ENCODE measurements around the gene RUSC1. TPM values are rescaled to one million over a fixed set of nuclear protein-coding genes. Genes with fewer than 3 reads are reported as not detected.

The RUSC1 gene
- total RNA-seq, 3 donors from 2014 or later = 28.1 to 31.9 (median 30.2) TPM

Other genes starting within 250 kb of the RUSC1 start
- gene EFNA3, start 242.1 kb upstream of the RUSC1 start, total RNA-seq = 1 to 10 TPM in 2 of 3 donors, under 1 TPM in 1; 0.84 to 2.0 (median 1.1) TPM
- under 1 TPM; 0.30 to 0.61 (median 0.32) TPM for gene EFNA1, start 193.0 kb upstream of the RUSC1 start, total RNA-seq
- 10 to 100 TPM; 29.1 to 36.0 (median 33.5) TPM for gene SLC50A1, start 185.0 kb upstream of the RUSC1 start, total RNA-seq
- gene DPM3, start 180.4 kb upstream of the RUSC1 start, total RNA-seq = 10 to 100 TPM; 28.2 to 39.2 (median 33.0) TPM
- 100 to 1,000 TPM; 191 to 204 (median 193) TPM for gene KRTCAP2, start 147.6 kb upstream of the RUSC1 start, total RNA-seq
- 1 to 10 TPM; 3.5 to 4.4 (median 3.5) TPM for gene TRIM46, start 147.0 kb upstream of the RUSC1 start, total RNA-seq
- gene THBS3, start 113.0 kb upstream of the RUSC1 start, total RNA-seq = 1 to 10 TPM; 3.0 to 4.1 (median 3.7) TPM
- gene MTX1, start 112.2 kb upstream of the RUSC1 start, total RNA-seq = 10 to 100 TPM; 77.4 to 88.6 (median 77.7) TPM
- 10 to 100 TPM; 31.7 to 41.3 (median 39.8) TPM for gene ENTREP3, start 65.4 kb upstream of the RUSC1 start, total RNA-seq
- 100 to 1,000 TPM; 193 to 214 (median 208) TPM for gene SCAMP3, start 58.5 kb upstream of the RUSC1 start, total RNA-seq
- gene CLK2, start 47.4 kb upstream of the RUSC1 start, total RNA-seq = 10 to 100 TPM; 64.2 to 68.4 (median 66.3) TPM
- gene HCN3, start 43.4 kb upstream of the RUSC1 start, total RNA-seq = 1 to 10 TPM; 1.1 to 1.3 (median 1.3) TPM
- gene PKLR, start 19.5 kb upstream of the RUSC1 start, total RNA-seq = under 1 TPM in 2 of 3 donors, not detected in 1; 0.13 to 0.14 TPM
- gene FDPS, start 12.0 kb upstream of the RUSC1 start, total RNA-seq = 100 to 1,000 TPM; 185 to 214 (median 189) TPM
- 10 to 100 TPM; 23.9 to 27.7 (median 25.5) TPM for gene ASH1L, start 241.9 kb downstream of the RUSC1 start, total RNA-seq